Measurements from ENCODE around the gene OR10J4.

OR10J4 gene

DNA sequence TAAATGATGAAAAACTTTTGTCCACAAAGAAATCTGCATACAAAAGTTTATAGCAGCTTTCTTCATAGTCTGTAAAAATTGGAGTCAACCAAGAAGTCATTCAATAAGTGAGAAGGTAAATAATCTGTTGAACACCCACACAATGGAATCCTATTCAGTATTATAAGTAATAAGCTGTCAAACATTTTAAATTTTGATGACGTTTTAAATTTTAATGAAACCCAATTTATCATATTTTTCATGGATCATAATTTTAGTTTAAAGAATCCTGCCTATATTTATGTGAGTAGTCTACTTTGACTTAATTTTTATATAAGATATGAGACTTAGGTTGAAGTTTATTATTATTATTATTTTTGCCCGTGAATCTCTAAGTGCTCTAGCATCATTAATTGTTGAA is 27.5 kb downstream of the OR10J4 start:
- no peak overlapping the region for H3K4me3 ChIP-seq (ENCODE audit: low read depth, low read length)
- TF ChIP-seq, protein P1, sequence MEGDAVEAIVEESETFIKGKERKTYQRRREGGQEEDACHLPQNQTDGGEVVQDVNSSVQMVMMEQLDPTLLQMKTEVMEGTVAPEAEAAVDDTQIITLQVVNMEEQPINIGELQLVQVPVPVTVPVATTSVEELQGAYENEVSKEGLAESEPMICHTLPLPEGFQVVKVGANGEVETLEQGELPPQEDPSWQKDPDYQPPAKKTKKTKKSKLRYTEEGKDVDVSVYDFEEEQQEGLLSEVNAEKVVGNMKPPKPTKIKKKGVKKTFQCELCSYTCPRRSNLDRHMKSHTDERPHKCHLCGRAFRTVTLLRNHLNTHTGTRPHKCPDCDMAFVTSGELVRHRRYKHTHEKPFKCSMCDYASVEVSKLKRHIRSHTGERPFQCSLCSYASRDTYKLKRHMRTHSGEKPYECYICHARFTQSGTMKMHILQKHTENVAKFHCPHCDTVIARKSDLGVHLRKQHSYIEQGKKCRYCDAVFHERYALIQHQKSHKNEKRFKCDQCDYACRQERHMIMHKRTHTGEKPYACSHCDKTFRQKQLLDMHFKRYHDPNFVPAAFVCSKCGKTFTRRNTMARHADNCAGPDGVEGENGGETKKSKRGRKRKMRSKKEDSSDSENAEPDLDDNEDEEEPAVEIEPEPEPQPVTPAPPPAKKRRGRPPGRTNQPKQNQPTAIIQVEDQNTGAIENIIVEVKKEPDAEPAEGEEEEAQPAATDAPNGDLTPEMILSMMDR (IDR thresholded peaks at IDR 0.05; ENCODE audit: low read depth, low read length, missing control alignments) = no peak
- no peak for DNase-seq (ENCODE audit: low read depth)

DNA sequence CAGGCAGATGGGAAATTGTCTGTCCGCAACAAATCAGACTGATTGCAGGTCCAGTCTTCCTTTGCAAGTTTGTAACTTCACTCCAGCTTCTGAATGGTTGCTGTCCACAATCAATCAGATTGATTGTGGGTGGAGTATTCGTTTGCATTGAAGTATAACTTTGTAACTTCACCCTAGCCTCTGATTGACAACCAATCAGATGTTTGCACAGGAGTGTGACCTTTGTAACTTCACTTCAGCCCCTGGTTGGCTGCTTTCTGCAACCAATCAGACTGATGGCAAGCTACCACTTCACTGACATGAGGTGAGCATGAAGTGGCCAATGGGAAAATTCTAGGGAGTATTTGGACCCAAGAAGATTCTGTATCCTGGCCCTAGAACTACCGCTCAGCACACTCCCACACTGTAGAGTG is 33.2 kb downstream of the OR10J4 start:
- TF ChIP-seq, protein P1 (IDR thresholded peaks at IDR 0.05; ENCODE audit: low read depth, low read length, missing control alignments) = no peak
- DNase-seq (ENCODE audit: low read depth) = no peak
- no peak overlapping the region for H3K4me3 ChIP-seq (ENCODE audit: low read depth, low read length)

DNA sequence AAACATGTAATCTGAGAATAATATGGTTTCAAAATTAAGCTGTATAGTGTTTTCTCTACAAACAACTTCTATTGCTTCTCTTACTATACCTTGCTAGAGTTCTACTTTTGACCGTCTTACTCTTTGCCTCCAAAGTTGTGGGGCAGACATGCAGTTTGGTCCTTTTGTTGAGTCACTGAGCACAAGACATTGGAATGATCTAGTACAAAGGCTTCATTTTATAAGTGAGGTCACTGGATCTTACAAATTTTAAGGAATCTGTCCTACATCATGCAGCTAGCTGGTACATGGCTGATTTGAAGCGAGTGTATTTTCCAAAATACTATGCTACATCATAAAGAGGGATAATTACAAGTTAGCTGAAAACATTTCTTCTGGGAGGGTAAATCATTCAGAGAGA is 36.3 kb downstream of the OR10J4 start:
- TF ChIP-seq, protein P1 (IDR thresholded peaks at IDR 0.05; ENCODE audit: low read depth, low read length, missing control alignments) = no peak
- DNase-seq (ENCODE audit: low read depth) = no peak
- no peak overlapping the region for H3K4me3 ChIP-seq (ENCODE audit: low read depth, low read length)

DNA sequence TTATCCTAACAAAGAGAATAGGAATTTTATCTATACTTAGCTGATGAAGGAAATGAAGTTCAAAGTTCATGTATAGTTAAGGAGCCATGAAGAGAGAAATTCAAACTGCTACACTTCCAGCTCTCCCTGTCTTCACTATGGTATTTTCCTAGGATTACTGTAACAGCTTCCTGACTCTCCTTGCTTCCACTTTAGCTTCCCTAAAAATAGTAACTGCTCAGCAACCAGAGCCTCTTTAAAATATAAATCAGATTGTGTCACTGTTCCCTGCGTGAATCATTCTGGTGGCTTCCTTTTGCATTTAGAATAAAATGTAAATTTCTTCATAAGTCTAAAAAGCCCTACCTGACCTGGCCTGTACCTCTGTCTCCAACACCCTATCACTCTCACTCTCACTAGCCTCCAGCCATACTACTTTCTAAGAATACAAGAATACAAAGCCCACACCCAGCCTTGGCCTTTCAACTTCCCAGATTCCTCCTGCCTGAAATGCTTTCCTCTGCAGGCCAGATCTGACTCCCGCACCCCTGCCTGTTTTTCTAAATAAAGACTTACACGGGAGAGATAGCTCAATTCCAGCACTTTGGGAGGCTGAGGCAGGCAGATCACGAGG is 38.0 kb downstream of the OR10J4 start:
- TF ChIP-seq, protein P1 (IDR thresholded peaks at IDR 0.05; ENCODE audit: low read depth, low read length, missing control alignments) = no peak
- no peak overlapping the region for H3K4me3 ChIP-seq (ENCODE audit: low read depth, low read length)
- DNase-seq (ENCODE audit: low read depth) = no peak

DNA sequence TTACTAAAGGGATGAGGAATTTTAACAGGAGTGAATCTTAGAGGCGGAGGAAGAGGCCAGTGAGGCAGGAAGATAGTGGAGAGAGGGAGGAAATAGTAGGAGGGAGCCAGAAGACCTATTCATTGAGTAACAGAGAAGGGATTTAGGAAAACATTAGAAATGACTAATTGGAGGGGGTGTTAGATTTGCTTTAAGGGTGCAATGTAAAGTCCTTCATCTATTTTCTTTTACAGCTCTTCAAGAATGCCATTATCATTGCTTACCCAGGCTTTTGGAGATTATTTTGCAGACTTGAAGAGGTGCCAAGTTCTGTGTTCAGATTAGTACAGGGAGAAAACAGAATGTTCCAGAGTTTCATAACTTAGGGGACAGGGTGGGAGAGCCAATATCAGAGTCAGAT is 41.3 kb downstream of the OR10J4 start:
- TF ChIP-seq, protein P1 (IDR thresholded peaks at IDR 0.05; ENCODE audit: low read depth, low read length, missing control alignments) = no peak
- no peak for DNase-seq (ENCODE audit: low read depth)
- H3K4me3 ChIP-seq (ENCODE audit: low read depth, low read length) = no peak overlapping the region

DNA sequence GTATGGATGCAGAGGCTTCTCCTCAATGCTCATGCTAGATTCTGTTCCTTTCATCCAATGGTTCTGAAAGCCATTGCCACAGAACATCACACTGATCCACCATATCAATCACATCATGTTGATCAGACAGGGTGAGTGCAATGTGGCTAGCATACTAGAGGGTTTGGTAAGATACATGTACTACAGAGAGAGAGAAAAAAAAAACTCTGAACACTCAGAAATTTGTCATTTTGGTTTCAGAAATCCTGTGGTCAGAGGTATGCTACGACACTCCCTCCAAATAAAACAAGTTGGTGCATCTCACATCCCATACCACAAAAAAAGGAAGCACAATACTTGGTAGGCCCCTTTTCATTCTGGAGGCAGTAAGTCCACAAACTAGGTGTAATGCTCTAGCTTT is 42.9 kb downstream of the OR10J4 start:
- no peak overlapping the region for H3K4me3 ChIP-seq (ENCODE audit: low read depth, low read length)
- DNase-seq (ENCODE audit: low read depth) = no peak
- TF ChIP-seq, protein P1 (IDR thresholded peaks at IDR 0.05; ENCODE audit: low read depth, low read length, missing control alignments) = no peak
